Fibroblast of pulmonary artery (primary cell): Measurements from ENCODE around the gene B3GAT2.

Experiments
- DNase-seq: peaks from one replicate; pipeline ENCODE4 v3.0.0-alpha.2; 2010; ENCODE audit warnings: low read depth
- H3K4me3 ChIP-seq: replicated peaks from 2 replicates; pipeline ENCODE4 v1.5.1; 2011; ENCODE audit warnings: low read depth, mild to moderate bottlenecking, control low read depth, low read length, moderate library complexity
- CTCF ChIP-seq: IDR thresholded peaks from 2 replicates; pipeline ENCODE4 v1.5.1; 2011; ENCODE audit warnings: mild to moderate bottlenecking, control low read depth, low read length, inconsistent platforms; ENCODE audit errors: missing control alignments

Gene B3GAT2

GRCh38 chr6:70860920-70861319, 95.9 kb downstream of the B3GAT2 start:
- no peak overlapping the region for H3K4me3 ChIP-seq
- DNase-seq: no peak
- TF ChIP-seq CTCF: no peak

GRCh38 chr6:70860045-70860444, 96.8 kb downstream of the B3GAT2 start:
- TF ChIP-seq CTCF: no peak
- no peak overlapping the region for H3K4me3 ChIP-seq
- no peak for DNase-seq

- no peak for TF ChIP-seq CTCF
- no peak overlapping the region for H3K4me3 ChIP-seq
- DNase-seq: no peak
These were observed 99.3 kb downstream of the B3GAT2 start for GRCh38 chr6:70857387-70858077.

GRCh38 chr6:70852667-70853246, 104.1 kb downstream of the B3GAT2 start:
- DNase-seq: no peak
- no peak overlapping the region for H3K4me3 ChIP-seq
- TF ChIP-seq CTCF: no peak

- peak; percentile 21 for DNase-seq
- no peak for TF ChIP-seq CTCF
- H3K4me3 ChIP-seq: no peak overlapping the region
These were observed 107.4 kb downstream of the B3GAT2 start for GRCh38 chr6:70849348-70850069.

- no peak for DNase-seq
- no peak overlapping the region for H3K4me3 ChIP-seq
- TF ChIP-seq CTCF: no peak
These were observed 109.5 kb downstream of the B3GAT2 start for GRCh38 chr6:70847106-70848084.
